Measurements from ENCODE around the gene HOXB6. TPM values are rescaled to one million over a fixed set of nuclear protein-coding genes. Genes with fewer than 3 reads are reported as not detected.
A peak's percentile ranks its signal among the peaks of the same experiment; 100 is the strongest.

The HOXB6 gene
- total RNA-seq, 1 experiment from 2014 or later = 19.2 TPM

Small RNA genes within 50 kb of the gene (small RNA-seq; reads per million reads assigned to genes)
- gene MIR196A1 = 1.9 reads per million, percentile 82 among the genes with 10 or more reads in this experiment

Other genes starting within 250 kb of the HOXB6 start
- 0.18 TPM in 1 of 2 replicates, not detected in the other for gene SKAP1, start 174.8 kb downstream of the HOXB6 start, total RNA-seq (2014; rRNA removed; shearing (Covaris generic))
- gene HOXB1, start 74.0 kb downstream of the HOXB6 start, total RNA-seq (2014; rRNA removed; shearing (Covaris generic)) = not detected in 2 replicates
- gene HOXB2, start 59.9 kb downstream of the HOXB6 start, total RNA-seq (2014; rRNA removed; shearing (Covaris generic)) = 34.3 and 40.1 TPM in 2 replicates
- 3.9 and 4.3 TPM in 2 replicates for gene HOXB4, start 26.6 kb downstream of the HOXB6 start, total RNA-seq (2014; rRNA removed; shearing (Covaris generic))
- 3.0 and 4.2 TPM in 2 replicates for gene HOXB3, start 14.7 kb downstream of the HOXB6 start, total RNA-seq (2014; rRNA removed; shearing (Covaris generic))
- gene HOXB5, start 11.2 kb downstream of the HOXB6 start, total RNA-seq (2014; rRNA removed; shearing (Covaris generic)) = 0.47 and 0.51 TPM in 2 replicates
- 12.3 and 17.8 TPM in 2 replicates for gene HOXB7, start 6.0 kb upstream of the HOXB6 start, total RNA-seq (2014; rRNA removed; shearing (Covaris generic))
- 10.8 and 11.2 TPM in 2 replicates for gene HOXB8, start 10.3 kb upstream of the HOXB6 start, total RNA-seq (2014; rRNA removed; shearing (Covaris generic))
- gene HOXB9, start 21.4 kb upstream of the HOXB6 start, total RNA-seq (2014; rRNA removed; shearing (Covaris generic)) = 25.1 and 31.4 TPM in 2 replicates
- gene PRAC1, start 117.5 kb upstream of the HOXB6 start, total RNA-seq (2014; rRNA removed; shearing (Covaris generic)) = not detected in 2 replicates
- not detected in 2 replicates for gene PRAC2, start 118.2 kb upstream of the HOXB6 start, total RNA-seq (2014; rRNA removed; shearing (Covaris generic))
- gene HOXB13, start 123.8 kb upstream of the HOXB6 start, total RNA-seq (2014; rRNA removed; shearing (Covaris generic)) = 0.11 and 0.13 TPM in 2 replicates
- gene TTLL6, start 212.2 kb upstream of the HOXB6 start, total RNA-seq (2014; rRNA removed; shearing (Covaris generic)) = 0.21 and 1.0 TPM in 2 replicates
- 22.5 and 27.2 TPM in 2 replicates for gene CALCOCO2, start 226.0 kb upstream of the HOXB6 start, total RNA-seq (2014; rRNA removed; shearing (Covaris generic))